IgD-negative memory B cell (primary cell): Measurements from ENCODE around the gene CTDP1. TPM values are rescaled to one million over a fixed set of nuclear protein-coding genes. Genes with fewer than 3 reads are reported as not detected.
"Not testable (repeated sequence)": the region's sequence is repeated elsewhere in the genome, so short reads cannot be mapped to it uniquely, and the experiment has no call there.

ENCODE experiments used
- H3K27ac Mint-ChIP-seq, 3 donors: one replicate each; pipeline ENCODE4 v1.8.0; 2020 to 2022; ENCODE audit warnings: mild to moderate bottlenecking in 3 of 3, mixed read lengths in 3 of 3, moderate library complexity in 1 of 3
- H3K27me3 Mint-ChIP-seq: one replicate; pipeline ENCODE4 v1.8.0; 2021; ENCODE audit warnings: mixed read lengths
- H3K36me3 Mint-ChIP-seq: one replicate; pipeline ENCODE4 v1.8.0; 2020; ENCODE audit warnings: mild to moderate bottlenecking, mixed read lengths
- H3K4me1 Mint-ChIP-seq, 3 donors: one replicate each; pipeline ENCODE4 v1.8.0; 2020 to 2022; ENCODE audit warnings: mixed read lengths in 3 of 3, mild to moderate bottlenecking in 1 of 3
- H3K4me3 Mint-ChIP-seq, 4 donors: one replicate each; pipeline ENCODE4 v1.8.0; 2020 to 2022; ENCODE audit warnings: mild to moderate bottlenecking in 4 of 4, mixed read lengths in 4 of 4, moderate library complexity in 3 of 4
- H3K9me3 Mint-ChIP-seq, 3 donors: one replicate each; pipeline ENCODE4 v1.8.0; 2020 to 2021; ENCODE audit warnings: mixed read lengths in 3 of 3, mild to moderate bottlenecking in 1 of 3
- polyA plus RNA-seq: library from polyadenylated mRNA; unstranded; fragments of 300-500 nt; fragmentation: Illumina TruSeq; gene quantifications from one replicate; pipeline ENCODE4 v1.2.3, GENCODE V29; 2021

CTDP1 gene
- polyA plus RNA-seq, 1 donor from 2014 or later, result 12.1 TPM

DNA sequence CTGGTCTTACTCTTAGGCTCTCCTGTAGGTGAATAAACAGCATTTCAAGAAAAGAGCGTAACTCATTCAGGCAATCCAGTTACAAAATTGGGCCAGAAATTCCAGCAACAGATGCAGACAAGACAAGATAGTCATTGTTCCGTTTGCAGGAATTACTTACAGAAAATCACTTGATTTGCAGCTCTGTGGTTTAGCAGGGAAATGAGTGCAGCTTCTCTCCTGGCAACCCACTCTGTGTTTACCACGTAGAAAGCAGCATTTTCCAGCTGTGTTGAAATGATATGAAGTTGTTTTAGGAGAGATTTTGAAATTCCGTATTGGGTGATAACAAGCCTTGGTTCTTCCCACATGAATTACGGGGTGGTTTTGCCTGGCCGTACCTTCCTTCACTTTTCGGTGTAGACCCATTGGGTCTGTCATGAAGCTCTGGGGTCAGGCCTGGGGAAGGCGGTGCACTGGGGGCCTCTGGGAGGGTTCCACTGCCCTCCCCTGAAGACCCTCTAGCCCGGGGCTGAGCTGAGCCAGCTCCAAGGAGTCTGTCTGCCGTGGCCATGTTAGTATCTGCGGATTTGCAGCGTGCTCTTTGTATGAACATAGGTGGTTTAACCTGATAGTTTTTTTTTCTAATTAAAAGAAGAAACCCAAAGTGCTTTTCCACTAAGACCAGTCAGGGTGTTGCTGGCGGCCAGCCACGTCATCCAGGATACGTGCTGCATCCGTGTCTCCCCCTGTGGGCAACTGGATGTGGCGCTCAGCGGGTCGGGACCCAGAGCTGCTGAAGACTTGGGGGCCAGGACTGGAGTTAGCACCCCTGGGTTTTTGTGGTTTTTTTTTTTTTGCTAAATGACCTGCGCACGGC is 59.2 kb downstream of the CTDP1 start:
- no peaks in the 10 kb centered on the region for H3K27me3 Mint-ChIP-seq
- no peak overlapping the region for H3K27ac Mint-ChIP-seq

DNA sequence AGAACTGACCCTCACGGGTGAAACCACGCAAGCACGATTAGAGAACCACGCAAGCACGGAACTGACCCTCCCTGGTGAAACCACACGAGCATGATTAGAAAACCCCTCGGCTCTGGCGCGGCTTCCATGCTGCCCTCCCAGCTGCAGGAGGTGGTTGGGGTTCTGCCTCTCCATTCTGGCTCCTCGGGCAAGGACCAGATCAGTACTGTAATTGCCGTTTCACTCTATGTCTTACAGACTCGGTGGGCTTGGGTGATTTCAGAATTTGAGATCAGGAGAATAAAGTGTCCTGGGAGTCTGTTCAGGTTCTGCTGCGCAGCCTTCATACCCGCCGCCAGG is 59.8 kb downstream of the CTDP1 start:
- Mint-ChIP-seq H3K27me3 (no peaks in the 10 kb centered on the region), H3K4me1 (peaks cover 1 to 11% (median 9%) of the 10 kb centered on the region in 3 donors), H3K27ac (no peak overlapping the region), H3K9me3 (peaks cover 0 to under 1% (median 0%) of the 10 kb centered on the region in 3 donors), H3K36me3 (peaks cover 23% of the 10 kb centered on the region), H3K4me3 (no peak overlapping the region)

More for the DNA sequence above, 59.2 kb downstream of the CTDP1 start:
- Mint-ChIP-seq H3K9me3 (peaks cover 0 to 2% (median 0%) of the 10 kb centered on the region in 3 donors), H3K4me3 (peak overlapping the region in 1 of 4 donors; percentile 60), H3K36me3 (peaks cover 26% of the 10 kb centered on the region), H3K4me1 (peaks cover 1 to 11% (median 9%) of the 10 kb centered on the region in 3 donors)

DNA sequence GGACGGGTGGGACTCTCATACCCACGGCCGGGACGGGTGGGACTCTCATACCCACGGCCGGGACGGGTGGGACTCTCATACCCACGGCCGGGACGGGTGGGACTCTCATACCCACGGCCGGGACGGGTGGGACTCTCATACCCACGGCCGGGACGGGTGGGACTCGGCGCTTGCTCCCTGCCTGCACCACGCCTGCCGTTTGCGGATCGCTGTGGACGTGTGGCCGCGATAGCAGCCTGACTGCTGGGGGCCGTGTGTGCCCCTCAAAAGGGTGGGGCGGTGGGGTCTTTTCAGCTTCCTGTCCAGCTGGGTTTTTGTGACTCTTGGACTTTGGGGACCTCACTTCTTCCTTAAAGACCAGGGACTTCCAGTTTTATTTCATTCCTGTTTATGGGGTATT is 60.4 kb downstream of the CTDP1 start:
- Mint-ChIP-seq H3K4me1 (peaks cover 1 to 11% (median 9%) of the 10 kb centered on the region in 3 donors), H3K36me3 (peaks cover 19% of the 10 kb centered on the region)
- H3K9me3 Mint-ChIP-seq, H3K27me3 Mint-ChIP-seq, H3K27ac Mint-ChIP-seq, H3K4me3 Mint-ChIP-seq: not testable (repeated sequence)

DNA sequence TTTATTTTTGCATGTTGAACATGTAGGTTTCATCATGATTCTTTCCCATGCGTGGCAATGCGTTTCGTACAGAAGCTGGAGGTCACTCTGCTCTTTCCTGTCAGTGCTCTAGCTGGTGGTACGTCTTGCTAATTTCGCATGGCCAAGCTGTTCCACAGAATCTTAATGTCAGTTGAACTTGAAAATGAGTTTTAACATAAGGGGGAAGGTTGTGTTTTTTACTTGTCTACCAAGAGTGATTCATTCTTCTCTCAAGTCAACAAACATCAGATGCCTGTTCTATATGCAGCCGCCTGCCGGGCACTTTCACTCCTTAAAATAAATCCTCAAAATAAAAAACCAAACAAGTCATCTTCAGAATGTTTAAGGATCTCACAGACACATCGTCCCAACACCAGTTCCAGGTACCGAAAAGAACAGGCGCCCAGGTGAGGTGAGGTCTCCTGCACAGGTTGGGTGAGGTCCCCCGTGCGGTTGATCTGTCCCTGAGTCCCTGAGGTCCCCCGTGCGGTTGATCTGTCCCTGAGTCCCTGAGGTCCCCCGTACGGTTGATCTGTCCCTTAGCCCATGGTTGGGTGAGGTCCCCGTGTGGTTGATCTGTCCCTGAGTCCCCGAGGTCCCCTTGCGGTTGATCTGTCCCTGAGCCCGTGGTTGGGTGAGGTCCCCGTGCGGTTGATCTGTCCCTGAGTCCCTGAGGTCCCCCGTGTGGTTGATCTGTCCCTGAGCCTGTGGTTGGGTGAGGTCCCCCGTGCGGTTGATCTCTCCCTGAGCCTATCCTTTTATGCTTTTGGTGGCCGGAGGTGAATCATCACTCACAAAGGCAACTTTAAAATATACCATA is 61.1 kb downstream of the CTDP1 start:
- Mint-ChIP-seq H3K27me3 (no peaks in the 10 kb centered on the region), H3K4me3 (no peak overlapping the region), H3K27ac (peak overlapping the region in 2 of 3 donors; percentile 46 to 59), H3K9me3 (peaks cover 0 to 2% (median 0%) of the 10 kb centered on the region in 3 donors), H3K4me1 (peaks cover 1 to 11% (median 9%) of the 10 kb centered on the region in 3 donors), H3K36me3 (peaks cover 18% of the 10 kb centered on the region)

- Mint-ChIP-seq H3K4me1 (peaks cover 1 to 11% (median 9%) of the 10 kb centered on the region in 3 donors), H3K4me3 (no peak overlapping the region), H3K27ac (peak overlapping the region in 2 of 3 donors; percentile 46 to 59), H3K27me3 (no peaks in the 10 kb centered on the region), H3K9me3 (peaks cover 0 to 4% (median 0%) of the 10 kb centered on the region in 3 donors), H3K36me3 (peaks cover 19% of the 10 kb centered on the region)
Observed at GRCh38 chr18:79741362-79741700, 61.7 kb downstream of the CTDP1 start.

DNA sequence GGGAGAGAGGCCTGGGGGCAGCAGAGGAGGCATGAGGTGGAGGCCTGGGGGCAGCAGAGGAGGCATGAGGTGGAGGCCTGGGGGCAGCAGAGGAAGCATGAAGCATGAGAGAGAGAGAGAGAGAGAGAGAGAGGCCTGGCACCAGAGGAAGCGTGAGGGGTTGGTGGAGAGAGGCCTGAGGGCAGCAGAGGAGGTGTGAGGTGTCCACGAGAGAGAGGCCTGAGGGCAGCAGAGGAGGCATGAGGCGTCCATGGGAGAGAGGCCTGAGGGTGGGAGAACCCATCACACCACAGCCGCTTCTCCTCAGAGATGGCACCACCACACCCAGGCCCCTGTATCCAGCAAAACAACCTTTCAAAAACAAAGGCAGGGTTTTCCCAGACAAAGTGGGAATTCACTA is 62.5 kb downstream of the CTDP1 start:
- Mint-ChIP-seq H3K4me1 (peaks cover 1 to 11% (median 9%) of the 10 kb centered on the region in 3 donors), H3K27me3 (no peaks in the 10 kb centered on the region), H3K36me3 (peaks cover 20% of the 10 kb centered on the region), H3K9me3 (peaks cover 0 to 4% (median 0%) of the 10 kb centered on the region in 3 donors), H3K27ac (peak overlapping the region in 1 of 3 donors; percentile 27), H3K4me3 (peak overlapping the region in 1 of 4 donors; percentile 55)

DNA sequence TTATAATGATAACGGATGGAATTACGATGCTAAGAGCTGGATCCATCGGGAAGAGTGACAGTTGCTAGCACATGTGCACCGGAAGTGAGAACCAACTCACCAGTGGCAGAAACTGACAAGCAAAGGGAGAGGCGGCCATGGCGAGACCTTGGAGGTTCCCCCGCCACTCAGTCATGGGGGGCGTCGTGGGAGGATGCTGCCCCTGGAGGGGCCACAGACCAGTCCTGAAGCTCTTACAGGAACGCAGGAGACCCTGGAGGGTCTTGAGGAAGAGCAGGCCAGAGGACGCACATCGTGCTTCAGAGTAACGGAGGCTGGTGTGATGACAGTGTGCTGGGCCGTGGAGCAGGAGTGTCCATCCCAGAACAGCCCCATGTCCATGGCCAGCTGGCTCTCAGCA is 65.0 kb downstream of the CTDP1 start:
- no peak overlapping the region for H3K4me3 Mint-ChIP-seq
- no peak overlapping the region for H3K27ac Mint-ChIP-seq
- peaks cover 0 to 10% (median 9%) of the 10 kb centered on the region in 3 donors for H3K4me1 Mint-ChIP-seq
- H3K27me3 Mint-ChIP-seq, result no peaks in the 10 kb centered on the region
- H3K9me3 Mint-ChIP-seq, result peaks cover 0 to 4% (median 0%) of the 10 kb centered on the region in 3 donors
- peaks cover 11% of the 10 kb centered on the region for H3K36me3 Mint-ChIP-seq

DNA sequence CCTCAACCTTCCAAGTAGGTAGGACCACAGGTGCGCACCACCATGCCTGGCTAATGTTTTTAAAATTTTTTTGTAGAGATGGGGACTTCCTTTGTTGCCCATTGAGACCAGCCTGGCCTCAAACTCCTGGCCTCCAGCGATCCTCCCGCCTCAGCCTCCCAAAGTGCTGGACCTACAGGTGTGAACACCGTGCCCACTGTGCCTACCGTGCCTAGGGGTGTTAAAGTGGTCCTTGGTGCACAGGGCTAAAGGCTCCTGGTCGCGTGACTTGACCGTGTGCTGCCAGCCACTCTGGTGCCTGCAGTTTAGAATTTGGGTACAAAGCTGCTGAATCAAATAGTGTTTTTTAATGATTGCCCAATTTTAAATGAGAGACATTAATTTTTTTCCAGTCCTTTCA is 67.1 kb downstream of the CTDP1 start:
- Mint-ChIP-seq H3K27me3 (no peaks in the 10 kb centered on the region), H3K4me1 (no peaks in the 10 kb centered on the region), H3K36me3 (peaks cover 9% of the 10 kb centered on the region), H3K9me3 (peaks cover 0 to 4% (median 0%) of the 10 kb centered on the region in 3 donors), H3K4me3 (no peak overlapping the region), H3K27ac (no peak overlapping the region)

DNA sequence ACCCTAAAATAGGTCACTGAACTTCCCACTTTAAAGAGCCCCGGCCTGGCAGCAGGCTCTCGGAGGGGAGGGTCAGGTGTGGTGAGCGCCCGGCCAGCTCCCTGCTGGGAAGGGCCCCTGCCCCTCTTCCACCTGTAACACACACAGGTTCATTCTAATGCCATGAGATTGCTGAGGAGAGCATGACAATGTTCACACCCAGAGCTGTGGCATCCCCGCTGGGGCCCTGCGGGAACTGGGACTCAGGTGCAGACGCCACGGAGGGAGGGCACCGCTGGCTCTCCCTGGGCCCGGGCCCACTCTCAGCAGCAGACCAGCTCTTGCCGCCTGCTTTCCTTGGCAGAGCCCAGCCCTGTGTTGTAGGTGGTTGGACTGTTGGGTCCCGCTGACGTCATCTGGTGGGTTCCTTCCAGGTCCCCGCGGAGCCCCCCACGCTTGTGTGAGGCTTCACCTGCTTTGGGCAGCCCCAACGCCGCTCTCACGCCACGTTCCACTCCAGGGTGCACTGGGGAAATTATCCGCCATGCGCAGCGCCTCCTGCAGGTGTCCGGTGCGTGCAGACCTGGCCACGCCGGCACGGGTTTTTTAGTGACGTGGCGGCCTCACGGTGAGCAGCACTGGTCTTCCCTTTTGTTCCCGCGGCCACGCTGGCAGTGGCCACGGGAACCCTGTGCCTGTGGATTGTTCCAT is 67.7 kb downstream of the CTDP1 start:
- Mint-ChIP-seq H3K36me3 (peaks cover 6% of the 10 kb centered on the region), H3K4me3 (no peak overlapping the region), H3K27ac (no peak overlapping the region), H3K9me3 (peaks cover 0 to 4% (median 0%) of the 10 kb centered on the region in 3 donors), H3K27me3 (no peaks in the 10 kb centered on the region), H3K4me1 (no peaks in the 10 kb centered on the region)

GRCh38 chr18:79748321-79749180 is 68.9 kb downstream of the CTDP1 start:
- Mint-ChIP-seq H3K27me3 (no peaks in the 10 kb centered on the region), H3K4me1 (no peaks in the 10 kb centered on the region), H3K9me3 (peaks cover 0 to 4% (median 0%) of the 10 kb centered on the region in 3 donors), H3K27ac (no peak overlapping the region), H3K4me3 (no peak overlapping the region), H3K36me3 (peaks cover 6% of the 10 kb centered on the region)

GRCh38 chr18:79749251-79750191 is 69.9 kb downstream of the CTDP1 start:
- Mint-ChIP-seq H3K27me3 (no peaks in the 10 kb centered on the region), H3K36me3 (peaks cover 6% of the 10 kb centered on the region), H3K27ac (peak overlapping the region in 1 of 3 donors; percentile 59), H3K4me3 (peak overlapping the region in 1 of 4 donors; percentile 8), H3K9me3 (peaks cover 0 to 2% (median 0%) of the 10 kb centered on the region in 3 donors), H3K4me1 (no peaks in the 10 kb centered on the region)

DNA sequence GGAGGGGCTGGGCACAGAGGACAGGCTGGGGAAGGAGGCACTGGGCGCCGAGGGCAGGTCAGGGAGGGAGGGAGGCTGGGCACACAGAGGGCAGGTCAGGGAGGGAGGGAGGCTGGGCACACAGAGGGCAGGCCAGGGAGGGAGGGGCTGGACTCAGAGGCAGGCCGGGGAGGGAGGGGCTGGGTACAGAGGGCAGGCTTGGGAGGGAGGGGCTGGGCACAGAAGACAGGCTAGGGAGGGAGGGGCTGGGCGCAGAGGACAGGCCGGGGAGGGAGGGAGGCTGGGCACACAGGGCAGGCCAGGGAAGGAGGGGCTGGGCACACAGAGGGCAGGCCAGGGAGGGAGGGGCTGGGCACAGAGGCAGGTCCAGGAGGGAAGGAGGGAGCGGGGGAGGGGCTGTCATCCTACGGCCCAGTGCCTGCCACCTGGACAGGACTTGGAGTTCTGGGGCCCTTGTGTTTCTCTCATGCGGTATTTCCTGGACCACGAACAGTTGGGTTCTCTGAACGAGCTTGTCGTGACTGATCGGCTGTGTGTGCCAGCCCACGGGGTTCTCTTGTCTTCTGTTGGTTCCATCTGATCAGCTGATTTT is 71.5 kb downstream of the CTDP1 start:
- Mint-ChIP-seq H3K36me3 (peaks cover 9% of the 10 kb centered on the region), H3K9me3 (peaks cover 0 to 2% (median 0%) of the 10 kb centered on the region in 3 donors), H3K4me3 (no peak overlapping the region), H3K27ac (no peak overlapping the region), H3K4me1 (no peaks in the 10 kb centered on the region), H3K27me3 (no peaks in the 10 kb centered on the region)
